G401.6 (cell line): ENCODE results near the gene CDH23.

Experiments
- FAIRE-seq: peaks from 2 replicates; lab custom pipeline; 2012; peaks lifted over from hg19 to GRCh38; lab: Jason Lieb, UNC

The CDH23 gene

GRCh38 chr10:71727738-71728737 is 331.3 kb downstream of the CDH23 start:
- no peak for FAIRE-seq

- no peak for FAIRE-seq
These were observed 332.5 kb downstream of the CDH23 start for GRCh38 chr10:71729161-71729636.

GRCh38 chr10:71731791-71732190 is 335.1 kb downstream of the CDH23 start:
- no peak for FAIRE-seq

DNA sequence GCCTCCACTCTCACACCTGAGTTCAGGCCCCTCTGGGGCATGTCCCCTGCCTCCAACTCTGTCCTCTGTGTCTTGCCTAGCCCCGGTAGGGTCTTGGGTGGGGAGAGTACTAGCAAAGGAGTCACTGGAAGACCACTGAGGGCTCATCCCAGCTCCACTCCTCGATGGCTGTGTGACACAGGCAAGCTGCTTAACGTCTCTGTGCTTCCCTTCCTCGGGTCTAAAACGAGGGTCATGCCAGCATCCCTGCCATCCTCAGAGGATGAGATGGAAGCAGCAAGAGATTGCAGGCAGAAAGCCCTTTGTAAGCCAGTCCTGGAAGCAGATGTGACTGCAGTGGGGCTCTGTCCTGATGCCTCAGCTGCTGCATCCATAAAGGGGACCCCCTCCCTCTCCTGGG is 338.1 kb downstream of the CDH23 start:
- FAIRE-seq, result no peak

DNA sequence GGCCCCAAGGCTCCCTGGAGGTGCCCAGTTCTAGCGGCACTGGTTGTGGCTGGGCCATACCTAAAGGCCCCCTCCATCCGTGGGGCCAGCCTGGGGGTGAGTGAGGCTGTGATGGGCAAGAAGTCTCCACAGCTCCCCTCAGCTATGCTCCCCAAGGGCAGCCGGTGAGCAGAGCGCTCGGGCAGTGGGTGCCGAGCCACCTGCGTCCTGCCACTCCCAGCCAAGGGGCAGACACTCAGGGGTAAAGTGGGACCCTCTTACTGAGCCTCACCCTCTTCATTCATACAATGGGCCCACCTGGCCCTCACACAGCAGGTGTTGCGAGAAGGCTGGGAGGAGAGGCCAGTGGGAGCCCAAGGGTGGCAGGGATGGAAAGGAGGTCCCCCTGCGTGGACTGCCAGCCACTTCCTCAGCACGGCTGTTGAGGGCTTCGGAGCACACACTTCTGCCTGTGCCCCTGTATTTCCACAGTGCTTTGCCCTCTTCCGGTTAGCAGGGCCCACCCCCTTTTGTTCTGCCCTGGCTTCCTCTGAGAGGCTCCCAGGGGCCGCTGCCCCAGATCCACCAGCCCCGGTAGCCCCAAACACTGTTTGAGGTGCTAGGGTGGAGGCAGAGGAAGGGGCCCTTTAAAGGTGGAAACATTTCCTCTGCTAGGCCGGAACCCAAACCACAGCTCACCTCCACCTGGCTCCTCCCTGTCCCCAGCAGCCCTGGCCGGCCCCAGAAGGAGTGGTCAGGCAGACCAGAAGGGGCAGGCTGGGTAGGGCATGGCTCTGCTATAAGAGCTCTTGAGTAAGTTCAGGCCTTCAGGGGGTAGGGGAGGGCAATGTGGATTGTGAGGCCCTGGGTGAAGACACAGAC is 339.2 kb downstream of the CDH23 start:
- no peak for FAIRE-seq

- no peak for FAIRE-seq
These were observed 339.8 kb downstream of the CDH23 start for GRCh38 chr10:71736570-71736952.

DNA sequence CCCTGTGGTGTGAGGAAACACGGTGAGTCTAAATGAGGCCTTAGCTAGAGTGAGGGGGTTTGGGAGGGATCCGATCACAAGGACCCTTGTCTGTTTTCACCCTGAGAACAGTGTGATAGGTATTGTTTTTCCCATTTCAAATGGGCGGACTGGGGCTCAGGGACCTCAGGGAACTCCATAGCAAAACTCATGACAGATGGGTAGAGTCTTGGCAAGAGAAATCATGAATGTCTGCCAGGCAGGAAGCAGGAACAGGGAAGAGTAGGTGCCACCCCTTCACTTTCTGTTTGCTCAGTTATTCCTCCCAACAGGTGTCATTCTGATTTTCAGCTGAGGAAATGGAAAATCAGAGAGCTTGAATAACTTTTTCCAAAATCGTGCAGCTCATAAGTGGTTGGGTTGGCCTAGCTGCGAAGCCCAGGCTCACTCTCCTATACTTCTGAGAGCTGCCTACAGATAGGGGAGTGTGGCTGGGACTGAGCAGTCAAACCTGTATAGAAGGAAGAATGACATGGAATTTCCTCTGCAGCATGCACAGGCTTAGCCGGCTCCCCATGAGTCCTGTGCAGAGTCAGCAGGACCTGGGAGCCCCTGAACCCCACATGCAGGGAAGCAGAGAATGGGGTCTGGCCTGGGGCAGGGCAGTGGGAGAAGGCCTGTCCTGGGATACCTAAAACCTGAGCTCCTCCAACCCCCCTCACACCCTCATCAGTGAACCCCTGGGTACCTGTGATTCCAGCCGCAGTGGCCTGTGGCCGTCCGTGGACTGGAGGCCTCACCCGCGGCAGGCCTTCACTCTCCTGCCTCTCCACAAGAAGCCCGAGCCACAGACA is 340.5 kb downstream of the CDH23 start:
- FAIRE-seq, result no peak

GRCh38 chr10:71737834-71738197 is 341.1 kb downstream of the CDH23 start:
- no peak for FAIRE-seq

GRCh38 chr10:71739358-71739900 is 342.7 kb downstream of the CDH23 start:
- FAIRE-seq, result no peak

DNA sequence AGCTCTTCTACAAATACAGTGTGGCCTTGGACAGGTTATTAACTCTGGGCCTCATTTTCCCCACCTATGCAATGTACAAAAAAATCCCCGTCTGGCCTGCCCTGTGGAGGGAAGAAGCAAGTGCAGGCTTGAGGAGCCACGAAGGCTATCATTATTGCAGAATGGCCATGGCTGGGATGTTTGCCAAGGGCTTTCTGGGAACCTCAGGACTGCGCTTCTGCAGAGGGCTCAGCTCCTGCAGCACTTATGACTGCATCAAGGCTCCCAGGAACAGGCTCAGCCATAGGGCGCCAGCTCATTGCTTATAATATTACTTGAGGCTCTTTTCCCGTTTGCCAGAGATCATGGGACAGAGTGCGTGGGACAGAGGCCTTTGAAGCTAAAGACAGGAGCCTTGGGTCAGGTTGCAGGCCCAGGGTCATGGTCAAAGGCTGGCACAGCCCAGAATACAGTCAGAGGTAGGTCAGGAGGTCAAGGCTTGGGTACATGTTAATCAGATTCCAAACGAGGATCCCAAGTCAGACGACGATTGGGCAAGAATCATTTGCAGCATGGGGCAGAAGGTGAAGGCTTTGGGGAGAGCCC is 343.4 kb downstream of the CDH23 start:
- no peak for FAIRE-seq

GRCh38 chr10:71741029-71741428 is 344.3 kb downstream of the CDH23 start:
- no peak for FAIRE-seq

- FAIRE-seq, result no peak
These were observed 345.0 kb downstream of the CDH23 start for GRCh38 chr10:71741671-71742070.

DNA sequence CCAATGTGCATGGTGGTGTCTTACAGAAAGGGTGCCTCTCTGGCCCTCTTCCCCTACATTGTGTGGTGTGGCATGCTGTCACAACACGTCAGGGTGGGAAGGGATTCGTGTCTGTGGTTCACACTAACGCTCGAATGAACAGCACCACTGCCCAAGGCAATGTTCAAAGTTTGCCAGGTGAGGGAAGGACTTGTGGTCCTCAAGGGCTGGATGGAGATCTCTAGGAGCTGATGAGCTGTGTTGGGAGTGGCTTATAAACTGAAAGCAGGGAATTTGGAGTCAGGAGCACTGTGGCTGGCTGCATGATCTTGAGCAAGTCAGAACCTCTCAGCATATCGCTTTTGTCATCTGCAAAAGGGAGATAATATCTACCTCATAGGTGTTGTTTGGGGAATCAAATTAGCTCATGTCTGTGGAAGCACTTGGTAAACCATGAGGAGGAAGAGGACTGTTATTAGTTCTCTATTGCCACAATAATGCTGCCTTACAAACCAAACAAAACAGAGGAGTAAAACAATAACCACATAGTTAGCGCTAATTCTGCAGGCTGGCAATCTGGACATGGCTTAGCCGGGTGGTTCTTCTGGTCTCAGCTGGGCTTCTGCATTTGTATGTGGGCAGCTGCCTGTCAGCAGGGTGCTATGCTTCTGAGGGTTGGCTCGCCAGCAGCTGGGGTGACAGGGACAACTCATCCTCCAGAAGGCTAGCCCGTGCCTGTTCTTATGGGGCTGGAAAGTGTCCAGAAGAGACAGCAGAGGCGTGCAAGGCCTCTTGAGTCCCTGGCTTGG is 345.8 kb downstream of the CDH23 start:
- no peak for FAIRE-seq

GRCh38 chr10:71743089-71743838 is 346.5 kb downstream of the CDH23 start:
- FAIRE-seq, result no peak

DNA sequence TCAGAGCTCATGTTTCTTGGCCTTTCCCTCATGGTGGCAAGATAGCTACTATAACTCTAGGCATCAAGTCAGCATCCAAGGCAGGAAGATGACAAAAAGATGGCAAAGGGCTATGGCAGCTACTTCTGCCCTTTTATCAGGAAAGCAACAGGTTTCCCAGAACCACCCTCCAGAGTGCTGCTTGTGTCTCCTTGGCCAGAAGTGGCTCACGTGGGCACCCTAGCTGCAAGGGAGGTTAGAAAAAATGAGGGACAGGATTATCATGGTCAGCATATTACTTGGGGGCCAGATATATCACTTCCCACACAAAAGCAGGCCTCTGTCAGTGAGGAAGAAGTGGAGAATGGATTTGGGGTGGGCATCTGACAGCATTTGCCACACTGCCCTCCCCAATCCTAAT is 347.1 kb downstream of the CDH23 start:
- no peak for FAIRE-seq

- FAIRE-seq, result no peak
These were observed 348.4 kb downstream of the CDH23 start for GRCh38 chr10:71744897-71745663.

DNA sequence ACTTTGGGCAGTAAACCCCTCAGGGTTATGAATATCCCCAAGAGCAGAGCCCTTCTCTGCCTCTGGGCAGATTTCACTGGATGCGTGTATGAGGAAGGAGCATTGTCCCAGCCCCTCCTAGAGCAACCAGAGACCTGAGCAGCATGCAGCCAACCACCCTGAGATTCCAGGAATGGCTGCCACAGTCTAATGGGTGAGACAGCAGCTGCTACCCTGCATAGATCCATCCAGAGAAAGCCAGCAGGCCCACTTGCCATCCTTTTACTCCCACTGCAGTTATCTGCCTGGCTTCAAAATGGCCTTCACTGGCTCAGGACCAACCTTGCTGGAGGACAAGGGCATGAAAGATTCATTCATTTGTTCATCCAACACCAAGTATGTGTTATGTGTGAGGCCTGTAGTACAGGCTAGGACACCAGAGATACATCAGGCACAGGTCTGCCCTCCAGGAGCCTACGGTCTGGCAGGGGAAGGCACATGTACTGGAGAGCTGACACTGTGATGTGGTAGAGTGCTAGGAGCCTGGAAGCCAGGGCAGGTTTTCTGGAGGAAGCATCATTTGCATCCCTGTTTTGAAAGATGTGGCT is 349.0 kb downstream of the CDH23 start:
- FAIRE-seq, result no peak

DNA sequence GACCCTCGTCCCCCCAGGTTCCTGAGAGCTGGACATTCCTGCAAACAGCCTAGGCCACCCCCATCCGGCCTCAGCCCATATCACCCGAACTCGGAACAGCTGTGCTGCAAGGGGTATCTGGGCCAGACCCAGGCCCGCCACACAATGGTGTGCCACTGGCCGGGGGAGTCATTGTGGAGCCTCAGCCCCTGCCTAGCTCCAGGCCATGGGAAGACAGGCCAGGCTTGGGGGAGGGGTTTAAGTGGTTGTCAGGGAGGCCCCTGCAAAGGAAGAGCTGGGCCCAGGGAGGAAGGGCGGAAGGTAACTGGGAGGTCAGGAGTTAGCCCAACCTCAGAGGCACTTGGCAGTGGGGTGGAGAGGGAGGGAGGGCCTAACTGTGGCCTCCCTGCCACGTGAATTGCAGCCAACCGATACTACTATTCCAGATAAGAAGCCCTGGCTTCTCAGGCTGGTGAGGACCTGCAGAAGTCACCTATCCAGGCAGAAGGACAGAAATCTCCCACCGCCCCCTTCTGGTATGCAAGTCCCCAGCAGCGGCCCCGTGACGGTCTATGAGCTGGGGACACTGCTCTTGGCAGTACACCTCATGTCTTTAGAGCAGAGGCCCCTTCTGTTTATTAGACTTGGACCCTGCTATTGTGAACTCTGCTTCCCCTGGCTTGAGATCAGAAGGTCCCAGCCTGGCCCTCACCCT is 349.8 kb downstream of the CDH23 start:
- no peak for FAIRE-seq
